SH-SY5Y (cell line): Measurements from ENCODE around the gene GPBAR1.

Experiments used
- GATA2 ChIP-seq: IDR thresholded peaks from 2 replicates; pipeline ENCODE4 v1.6.1; 2011; ENCODE audit warnings: mild to moderate bottlenecking, low read depth, low read length
- GATA3 ChIP-seq: IDR thresholded peaks from 2 replicates; pipeline ENCODE4 v1.6.1; 2011; ENCODE audit warnings: low read depth, mild to moderate bottlenecking, low read length, moderate library complexity

DNA sequence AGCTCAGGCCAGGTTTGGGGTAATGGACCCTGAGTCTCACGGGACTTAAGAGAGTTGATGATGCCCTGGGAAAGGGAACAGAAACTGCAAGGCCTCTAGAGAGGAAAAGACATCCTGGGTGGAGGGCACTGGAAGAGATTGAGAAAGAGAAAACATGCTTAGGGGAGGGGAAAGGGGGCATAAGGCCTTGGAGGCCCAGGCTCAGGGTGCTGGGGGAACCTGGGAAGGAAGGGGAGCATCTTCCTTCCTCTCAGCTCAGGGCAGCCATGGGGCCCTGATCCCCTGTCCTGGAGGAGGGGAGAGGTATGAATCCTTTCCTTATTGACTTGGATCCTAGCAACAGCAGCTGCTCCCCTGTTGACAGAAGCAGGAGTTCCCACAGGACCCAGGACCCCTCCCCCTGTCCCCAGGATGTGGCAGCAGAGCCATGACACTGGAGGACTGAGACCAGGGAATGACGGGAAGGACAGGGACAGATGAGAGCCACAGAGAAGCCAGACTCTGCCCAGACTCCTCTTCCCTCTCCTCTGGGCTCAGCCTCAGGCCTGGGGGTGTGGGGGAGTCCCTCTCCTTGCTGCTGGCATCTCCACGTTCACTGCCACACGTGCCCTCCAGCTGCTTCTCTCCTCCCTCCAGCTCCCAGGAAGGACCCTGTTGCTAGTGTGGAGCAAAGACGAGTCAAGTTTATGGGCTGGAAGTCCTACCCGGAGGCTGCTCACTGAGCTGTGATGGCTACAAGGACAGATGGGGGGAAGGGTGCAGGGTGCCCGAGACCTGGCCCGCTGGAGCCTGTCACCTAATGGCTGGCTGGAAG, 815 bp downstream of the GPBAR1 start:
- TF ChIP-seq GATA3 (no peak), GATA2 (no peak)
